Stimulated activated CD8-positive, alpha-beta memory T cell treated with anti-CD3 and anti-CD28 coated beads, Interleukin-4, amount 100 ng/mL, for 4 hours (primary cell): ENCODE results near the gene GPC5.

Experiments used
- DNase-seq, 2 donors: peaks; one replicate each; pipeline ENCODE4 v3.0.0-alpha.2; 2020; ENCODE audit warnings: low read depth in 2 of 2, low spot score in 1 of 2

The GPC5 gene

GRCh38 chr13:92317066-92317465, 918.6 kb downstream of the GPC5 start:
- DNase-seq = no peak

- no peak for DNase-seq
Observed at GRCh38 chr13:92320323-92320722, 921.9 kb downstream of the GPC5 start.

GRCh38 chr13:92321174-92321573, 922.8 kb downstream of the GPC5 start:
- DNase-seq = no peak

- DNase-seq = no peak
Observed at GRCh38 chr13:92345627-92346026, 947.2 kb downstream of the GPC5 start.

- DNase-seq = no peak
Observed at GRCh38 chr13:92346046-92346445, 947.6 kb downstream of the GPC5 start.

- DNase-seq = no peak
Observed at GRCh38 chr13:92354583-92354982, 956.2 kb downstream of the GPC5 start.

GRCh38 chr13:92355213-92355612, 956.8 kb downstream of the GPC5 start:
- DNase-seq = no peak

GRCh38 chr13:92362717-92363116, 964.3 kb downstream of the GPC5 start:
- no peak for DNase-seq

GRCh38 chr13:92365904-92366303, 967.5 kb downstream of the GPC5 start:
- no peak for DNase-seq

- no peak for DNase-seq
Observed at GRCh38 chr13:92377396-92377795, 979.0 kb downstream of the GPC5 start.

GRCh38 chr13:92379371-92379770, 981.0 kb downstream of the GPC5 start:
- DNase-seq = no peak

- DNase-seq = no peak
Observed at GRCh38 chr13:92384410-92384809, 986.0 kb downstream of the GPC5 start.

GRCh38 chr13:92387245-92387644, 988.8 kb downstream of the GPC5 start:
- DNase-seq = no peak

GRCh38 chr13:92390217-92390616, 991.8 kb downstream of the GPC5 start:
- no peak for DNase-seq

- no peak for DNase-seq
Observed at GRCh38 chr13:92403606-92404005, 1005.2 kb downstream of the GPC5 start.

- DNase-seq = no peak
Observed at GRCh38 chr13:92407858-92408257, 1009.4 kb downstream of the GPC5 start.

GRCh38 chr13:92412481-92412880, 1014.1 kb downstream of the GPC5 start:
- no peak for DNase-seq

- no peak for DNase-seq
Observed at GRCh38 chr13:92412996-92413395, 1014.6 kb downstream of the GPC5 start.

- DNase-seq = no peak
Observed at GRCh38 chr13:92413452-92413851, 1015.0 kb downstream of the GPC5 start.

GRCh38 chr13:92414851-92415250, 1016.4 kb downstream of the GPC5 start:
- no peak for DNase-seq

- DNase-seq = no peak
Observed at GRCh38 chr13:92415781-92416180, 1017.4 kb downstream of the GPC5 start.

- DNase-seq = no peak
Observed at GRCh38 chr13:92418818-92419412, 1020.5 kb downstream of the GPC5 start.

GRCh38 chr13:92429231-92429630, 1030.8 kb downstream of the GPC5 start:
- DNase-seq = no peak

- no peak for DNase-seq
Observed at GRCh38 chr13:92433386-92433785, 1035.0 kb downstream of the GPC5 start.
